SU-DHL-6 (cell line): ENCODE results near the gene TAS2R30.

ENCODE experiments used
- CTCF ChIP-seq: fragments of 200-600 bp; sonication (generic); IDR thresholded peaks from one replicate; pipeline ENCODE4 v1.5.1; 2017; ENCODE audit warnings: antibody characterized with exemption, mild to moderate bottlenecking, low read length, moderate library complexity; ENCODE audit not compliant: insufficient read depth, poor library complexity, severe bottlenecking
- EZH2phosphoT487 ChIP-seq: fragments of 200-600 bp; sonication (generic), shearing (Covaris generic); conservative IDR thresholded peaks from 2 replicates; pipeline ENCODE4 v1.6.1; 2018; ENCODE audit warnings: mild to moderate bottlenecking, antibody characterized with exemption, low read length, moderate library complexity, mixed read lengths

- TF ChIP-seq EZH2phosphoT487 (no peak), CTCF (no peak)
Measured at GRCh38 chr12:11130999-11131398, 3.4 kb downstream of the TAS2R30 start.
